HG03457 (cell line): Measurements from ENCODE around the gene PLSCR4.
"Not testable (repeated sequence)": the region's sequence is repeated elsewhere in the genome, so short reads cannot be mapped to it uniquely, and the experiment has no call there.

ENCODE experiments used
- ATAC-seq: cut with Tn5 transposase; IDR thresholded peaks from one replicate; pipeline ENCODE4 v1.9.1; 2021; ENCODE audit warnings: moderate number of reproducible peaks; ENCODE audit not compliant: unreplicated experiment

The PLSCR4 gene

DNA sequence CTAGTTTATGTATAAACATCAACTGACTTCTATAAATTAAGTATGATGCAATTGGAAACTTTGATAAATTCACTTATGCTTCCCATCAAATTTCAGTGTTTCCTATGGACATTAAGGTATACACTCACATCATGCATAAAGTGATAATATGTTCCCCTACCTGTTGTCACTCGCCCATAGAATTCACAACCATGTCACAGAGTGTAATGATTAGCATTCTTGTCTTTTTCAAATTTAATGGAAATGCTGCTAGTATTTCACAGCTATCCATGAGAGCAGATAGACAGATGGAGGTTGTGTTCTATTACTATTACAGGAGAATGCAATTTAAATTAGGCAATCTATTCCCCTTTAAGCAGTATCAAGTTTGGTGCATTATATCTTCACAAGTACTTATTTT, 984 bp downstream of the PLSCR4 start:
- no peak for ATAC-seq

- ATAC-seq = no peak
Measured at GRCh38 chr3:146247911-146248310, 3.0 kb downstream of the PLSCR4 start.

GRCh38 chr3:146246526-146246925, 4.4 kb downstream of the PLSCR4 start:
- ATAC-seq = no peak

- ATAC-seq = no peak
Measured at GRCh38 chr3:146243559-146243958, 7.3 kb downstream of the PLSCR4 start.

GRCh38 chr3:146241523-146242240, 9.2 kb downstream of the PLSCR4 start:
- ATAC-seq = no peak

- ATAC-seq = no peak
Measured at GRCh38 chr3:146233487-146233886, 17.4 kb downstream of the PLSCR4 start.

GRCh38 chr3:146227486-146227885, 23.4 kb downstream of the PLSCR4 start:
- ATAC-seq = no peak

DNA sequence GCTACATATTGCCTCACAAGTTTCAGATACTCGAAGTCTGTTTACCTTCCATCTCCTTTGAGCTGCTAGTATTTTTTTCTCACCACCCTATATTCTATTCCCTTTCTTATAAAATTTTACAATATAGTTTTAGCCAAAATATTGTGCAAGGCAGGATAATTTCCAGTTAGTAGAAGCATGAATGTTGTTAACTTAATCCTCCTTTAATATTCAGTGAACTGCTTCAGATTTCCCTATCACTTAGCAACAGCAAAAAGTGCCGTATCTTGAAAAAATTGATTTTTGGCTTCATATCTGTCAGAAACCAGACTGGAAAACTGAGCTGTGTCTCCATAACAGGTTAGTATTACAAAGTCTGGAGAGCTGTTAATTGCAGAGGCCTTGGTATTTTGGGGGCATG, 24.0 kb downstream of the PLSCR4 start:
- no peak for ATAC-seq

GRCh38 chr3:146225458-146225857, 25.4 kb downstream of the PLSCR4 start:
- not testable (repeated sequence) for ATAC-seq

DNA sequence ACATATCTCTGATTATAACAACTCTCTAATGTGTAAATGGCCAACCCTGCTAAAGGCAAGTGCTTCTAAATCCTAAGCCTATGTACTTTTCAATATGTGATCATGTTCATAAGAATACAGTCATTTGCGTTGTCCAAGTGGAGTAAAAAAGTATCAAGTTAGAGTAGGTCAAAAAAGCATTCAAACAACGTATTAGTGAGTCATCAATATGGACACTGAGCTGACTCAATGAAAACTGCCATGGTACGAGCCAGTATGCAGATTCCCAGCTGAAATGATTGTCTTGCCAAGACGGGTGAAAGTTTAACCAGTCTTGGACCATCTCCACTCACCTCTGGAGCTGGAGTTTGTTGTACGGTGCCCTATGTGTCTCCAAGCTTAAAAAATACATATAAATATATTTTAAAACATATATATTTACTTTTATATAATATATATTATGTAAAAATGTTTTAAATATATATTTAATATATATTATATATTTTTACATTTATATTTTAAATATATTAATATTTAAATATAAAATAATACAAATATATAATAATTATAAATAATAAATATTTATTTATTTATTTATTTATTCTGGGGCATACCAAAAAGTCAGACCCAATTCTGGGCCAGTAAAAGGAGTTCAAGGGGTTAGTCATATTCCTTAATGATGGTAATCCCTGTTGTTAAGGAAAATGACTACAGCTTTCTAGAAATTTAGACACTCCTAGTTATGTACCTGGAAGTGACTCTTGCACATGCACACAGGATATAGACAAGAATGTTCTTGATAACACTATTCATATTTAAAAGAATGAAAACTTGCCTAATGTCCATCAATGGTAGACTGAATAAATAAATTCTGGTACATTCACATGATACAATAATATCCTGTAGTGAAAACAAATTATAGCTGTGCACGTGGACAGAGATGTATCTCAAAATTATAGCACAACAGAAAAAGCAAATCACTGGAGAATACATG, 27.2 kb downstream of the PLSCR4 start:
- ATAC-seq = no peak

GRCh38 chr3:146222204-146223046, 28.5 kb downstream of the PLSCR4 start:
- no peak for ATAC-seq

DNA sequence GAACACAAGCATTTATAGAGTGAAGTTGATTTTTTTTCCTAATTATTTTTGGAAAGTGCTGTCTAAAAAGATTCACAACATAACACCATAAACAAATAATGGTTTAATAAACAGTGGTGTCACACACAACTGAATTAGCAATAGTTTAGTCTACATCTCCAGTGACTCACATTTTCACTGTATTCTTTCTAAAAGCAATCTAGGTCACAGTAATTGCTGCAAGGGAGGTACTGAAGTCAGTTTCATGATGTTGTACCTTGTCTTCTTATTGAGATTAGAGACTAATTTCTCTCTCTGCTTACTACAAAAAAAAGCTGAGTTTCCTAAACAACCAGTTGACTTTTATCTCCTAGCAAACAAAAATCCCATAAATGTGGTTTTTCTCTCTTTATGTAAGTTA, 29.6 kb downstream of the PLSCR4 start:
- no peak for ATAC-seq

DNA sequence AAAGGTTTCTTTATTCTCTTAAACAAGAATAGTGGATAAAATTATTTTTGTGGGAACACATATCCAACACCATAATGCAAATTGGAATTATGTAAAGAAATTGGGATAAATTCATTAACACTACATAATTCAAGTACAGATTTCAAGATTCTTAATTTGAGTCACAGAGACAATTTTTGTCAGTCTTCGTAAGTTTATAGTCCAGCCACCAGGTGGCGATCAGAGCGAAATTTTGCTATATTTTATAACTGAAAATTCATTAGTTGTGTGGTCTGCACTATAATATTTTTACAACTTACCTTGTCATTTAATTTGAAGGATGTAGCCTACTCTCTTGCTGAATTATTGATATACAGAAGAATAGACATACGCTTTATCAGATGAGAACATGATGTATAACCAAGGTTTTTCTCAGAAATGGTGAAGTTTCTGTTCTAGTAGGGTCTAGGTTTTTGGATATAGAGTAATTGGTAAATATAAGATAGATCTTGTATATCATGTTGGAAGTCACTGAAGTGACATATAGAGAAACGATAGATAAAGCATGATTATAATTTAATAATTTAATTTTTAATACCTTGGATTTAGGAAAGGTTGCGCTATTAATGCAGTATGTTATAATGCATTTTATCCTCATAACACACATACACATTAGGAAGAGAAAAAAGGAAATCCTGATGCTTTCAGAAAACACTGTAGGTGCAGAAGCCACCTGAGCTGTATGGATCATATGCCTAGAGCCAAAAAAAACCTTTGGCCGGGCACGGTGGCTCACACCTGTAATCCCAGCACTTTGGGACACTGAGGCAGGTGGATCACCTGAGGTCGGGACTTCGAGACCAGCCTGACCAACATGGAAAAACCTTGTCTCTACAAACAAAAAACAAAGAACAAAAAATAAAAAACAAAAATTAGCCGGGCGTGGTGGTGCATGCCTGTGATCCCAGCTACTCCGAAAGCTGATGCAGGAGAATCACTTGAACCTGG, 31.7 kb downstream of the PLSCR4 start:
- no peak for ATAC-seq

- no peak for ATAC-seq
Measured at GRCh38 chr3:146217324-146217723, 33.6 kb downstream of the PLSCR4 start.

GRCh38 chr3:146214493-146214892, 36.4 kb downstream of the PLSCR4 start:
- no peak for ATAC-seq

DNA sequence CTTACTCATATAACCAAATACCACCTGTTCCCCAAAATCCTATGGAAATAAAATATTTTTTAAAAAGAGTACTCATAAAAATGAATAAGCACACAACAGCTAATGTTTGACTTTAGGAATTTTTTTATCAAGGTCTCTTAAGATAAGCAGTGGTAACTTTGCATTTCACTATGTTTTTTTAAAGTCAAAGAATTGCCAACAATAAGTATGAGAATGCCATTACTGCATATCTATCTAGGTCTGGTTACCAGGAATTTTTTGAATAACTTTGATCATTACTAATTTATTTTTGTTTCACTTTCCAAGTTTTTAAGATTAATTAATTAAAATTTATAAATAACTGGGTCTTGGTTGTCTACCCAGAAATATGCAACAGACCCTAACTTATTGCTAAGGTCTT, 41.5 kb downstream of the PLSCR4 start:
- ATAC-seq = no peak

GRCh38 chr3:146203776-146204175, 47.1 kb downstream of the PLSCR4 start:
- ATAC-seq = no peak

- no peak for ATAC-seq
Measured at GRCh38 chr3:146200461-146201220, 50.3 kb downstream of the PLSCR4 start.

GRCh38 chr3:146199762-146200161, 51.1 kb downstream of the PLSCR4 start:
- ATAC-seq = no peak
